Glomerular visceral epithelial cell (primary cell): ENCODE measurements around the gene ZNF451.
A peak's percentile ranks its signal among the peaks of the same experiment; 100 is the strongest.
"Not testable (repeated sequence)": the region's sequence is repeated elsewhere in the genome, so short reads cannot be mapped to it uniquely, and the experiment has no call there.

Source experiments
- DNase-seq: peaks from one replicate; pipeline ENCODE4 v3.0.0-alpha.2; 2016; ENCODE audit errors: extremely low spot score

Gene ZNF451

DNA sequence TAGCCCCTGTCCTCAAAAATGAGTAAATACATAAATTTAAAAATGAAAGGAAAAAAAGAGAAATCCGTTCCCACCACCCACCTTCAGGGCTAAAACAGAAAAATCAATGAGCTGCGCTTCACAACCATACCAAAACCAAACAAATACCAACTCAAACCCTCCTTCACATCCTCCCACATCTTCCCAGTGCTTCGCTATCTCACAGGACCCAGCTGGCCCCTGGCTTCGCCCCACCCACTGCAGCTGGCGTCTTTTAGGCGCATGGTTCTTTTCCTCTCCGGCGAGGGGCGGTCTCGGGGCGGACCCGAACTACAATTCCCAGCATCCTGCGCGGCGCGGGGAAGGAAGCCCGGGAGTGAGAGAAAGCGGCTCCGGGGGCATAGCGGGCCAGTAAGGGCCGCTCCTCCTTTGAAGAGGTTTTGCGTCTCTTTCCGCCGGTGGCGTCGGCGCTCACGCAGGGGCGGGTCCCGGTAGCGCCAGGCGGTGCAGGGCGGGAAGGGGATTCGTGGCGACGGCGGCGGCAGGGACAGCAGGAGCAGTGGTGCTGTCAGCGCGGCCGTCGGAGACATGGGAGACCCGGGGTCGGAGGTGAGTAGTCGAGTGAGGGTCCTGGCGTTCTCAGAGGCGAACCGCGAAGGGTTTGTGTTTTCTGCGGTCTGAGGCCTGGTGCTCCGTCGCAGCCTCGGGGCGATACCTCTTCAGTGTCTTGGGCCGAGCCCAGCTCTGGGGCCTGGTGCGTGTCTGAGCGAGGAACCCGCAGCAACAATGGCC is at the start of gene ZNF451:
Gene ZNF451 (plus strand): TSS at position 502 of the 771 bp plus-strand sequence. CDS start 66 bp downstream, at position 568.
- DNase-seq, result peak; percentile 97

- DNase-seq, result not testable (repeated sequence)
Measured at GRCh38 chr6:57044061-57044460, 45.9 kb upstream of the ZNF451 start.

DNA sequence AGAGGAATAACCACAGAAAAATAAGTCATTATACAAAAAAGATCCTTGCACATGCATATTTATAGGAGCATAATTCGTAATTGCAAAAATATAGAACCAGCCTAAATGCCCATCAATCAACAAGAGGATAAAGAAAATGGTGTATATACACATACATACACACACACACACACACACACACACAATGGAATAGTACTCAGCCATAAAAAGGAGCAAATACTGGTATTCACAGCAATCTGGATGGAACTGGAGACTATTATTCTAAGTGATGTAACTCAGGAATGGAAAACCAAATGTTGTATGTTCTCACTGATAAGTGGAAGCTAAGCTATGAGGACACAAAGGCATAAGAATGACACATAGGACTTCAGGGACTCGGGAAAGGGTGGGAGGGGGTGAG is 45.4 kb upstream of the ZNF451 start:
- no peak for DNase-seq

- peak; percentile 92 for DNase-seq
Measured at GRCh38 chr6:57046332-57047256, 43.4 kb upstream of the ZNF451 start, which contains the start of gene KIAA1586. Gene KIAA1586, plus strand, starts transcription at chr6:57046693. Its CDS starts 63 bp downstream, at chr6:57046756.

DNA sequence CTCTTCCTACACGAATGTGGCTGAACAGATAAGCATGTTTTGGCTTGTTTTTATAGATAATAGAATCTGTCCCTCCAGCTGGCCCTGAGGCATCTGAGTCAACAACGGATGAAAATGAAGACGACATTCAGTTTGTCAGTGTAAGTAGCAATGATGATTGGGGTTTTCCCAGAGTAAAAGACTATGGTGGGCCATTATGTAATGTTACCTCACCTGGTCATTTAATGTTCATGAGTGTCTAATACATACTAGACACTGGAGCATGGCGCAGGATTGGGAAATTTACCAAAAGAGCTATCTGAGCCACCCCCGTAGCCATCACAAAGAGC is 42.8 kb upstream of the ZNF451 start:
- not testable (repeated sequence) for DNase-seq

GRCh38 chr6:57047859-57048258 is 42.1 kb upstream of the ZNF451 start:
- DNase-seq, result not testable (repeated sequence)

DNA sequence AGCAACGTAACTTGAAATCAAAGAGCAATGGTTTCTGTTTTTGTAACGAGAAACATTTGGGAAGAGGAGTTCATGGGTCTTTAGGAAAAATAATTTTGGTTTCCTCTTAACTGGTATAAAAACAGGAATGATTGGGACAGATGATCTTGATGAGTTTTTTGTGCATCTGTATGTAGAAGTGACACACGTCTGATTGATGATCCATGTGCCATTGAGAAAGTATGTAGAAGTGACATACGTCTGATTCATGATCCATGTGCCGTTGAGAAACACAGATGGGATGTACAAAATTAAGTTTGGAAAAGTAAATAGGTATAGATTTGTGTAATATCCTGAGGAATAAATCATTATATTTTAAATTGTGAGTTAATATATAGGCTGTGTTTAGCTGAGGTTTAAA is 41.4 kb upstream of the ZNF451 start:
- DNase-seq, result no peak

DNA sequence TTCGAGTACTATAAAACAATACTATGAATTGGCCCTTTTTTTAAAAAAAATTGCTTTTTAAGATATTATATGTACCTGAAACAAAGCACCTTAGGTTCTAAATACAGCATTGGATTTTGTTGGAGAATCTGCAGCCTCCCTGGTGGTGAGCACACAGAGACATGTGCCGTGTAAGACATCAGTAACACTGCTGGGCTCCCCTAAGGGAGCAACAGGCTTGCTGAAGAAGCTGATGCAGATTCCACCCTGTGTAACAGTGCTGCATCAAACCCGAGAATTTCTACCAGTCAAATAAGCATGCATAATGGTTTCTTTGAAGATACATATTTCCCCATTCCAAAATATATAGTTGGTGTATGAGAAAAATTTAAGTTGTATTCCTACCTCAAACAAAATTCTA is 26.1 kb upstream of the ZNF451 start:
- DNase-seq, result no peak

GRCh38 chr6:57064809-57065208 is 25.2 kb upstream of the ZNF451 start:
- no peak for DNase-seq

DNA sequence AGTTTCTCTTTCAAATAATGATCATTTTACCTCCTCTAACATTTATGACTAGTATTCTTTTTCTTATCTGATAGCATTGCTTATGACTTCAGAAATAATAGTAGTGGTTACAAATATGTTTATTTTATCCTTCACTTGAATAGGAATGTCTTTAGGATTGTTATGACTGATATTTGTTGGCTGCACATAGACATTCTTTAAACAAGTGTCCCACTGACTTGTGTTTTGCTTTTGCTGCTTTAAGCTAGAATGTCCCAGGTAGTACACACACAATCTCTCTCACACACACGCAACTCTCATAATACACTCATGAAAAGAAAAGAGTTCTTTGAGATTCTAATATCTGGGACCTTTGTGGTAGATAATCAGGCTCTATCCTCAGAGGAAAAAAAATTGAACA is 21.9 kb upstream of the ZNF451 start:
- DNase-seq, result no peak

GRCh38 chr6:57069228-57069627 is 20.8 kb upstream of the ZNF451 start:
- no peak for DNase-seq

DNA sequence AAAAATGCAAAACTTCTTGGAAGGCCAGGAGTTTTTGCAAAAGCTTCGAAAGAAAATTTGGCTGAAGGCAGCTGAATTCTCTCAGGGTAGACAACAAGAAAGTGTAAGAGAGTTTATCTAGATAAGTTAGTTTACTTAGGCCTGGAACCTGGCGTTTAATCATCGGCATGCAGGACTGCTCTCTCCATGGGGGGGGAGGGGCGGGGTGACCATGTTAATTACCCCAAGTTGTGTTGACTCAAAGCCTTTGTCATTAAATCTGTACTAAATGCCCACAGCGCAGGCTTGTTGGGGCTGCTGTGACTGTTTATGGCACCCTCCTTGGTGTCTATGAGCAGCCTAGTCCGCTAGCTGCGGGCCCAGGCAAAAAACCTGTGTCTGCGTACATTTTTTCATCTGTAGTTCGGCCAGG is 20.1 kb upstream of the ZNF451 start:
- DNase-seq, result no peak

DNA sequence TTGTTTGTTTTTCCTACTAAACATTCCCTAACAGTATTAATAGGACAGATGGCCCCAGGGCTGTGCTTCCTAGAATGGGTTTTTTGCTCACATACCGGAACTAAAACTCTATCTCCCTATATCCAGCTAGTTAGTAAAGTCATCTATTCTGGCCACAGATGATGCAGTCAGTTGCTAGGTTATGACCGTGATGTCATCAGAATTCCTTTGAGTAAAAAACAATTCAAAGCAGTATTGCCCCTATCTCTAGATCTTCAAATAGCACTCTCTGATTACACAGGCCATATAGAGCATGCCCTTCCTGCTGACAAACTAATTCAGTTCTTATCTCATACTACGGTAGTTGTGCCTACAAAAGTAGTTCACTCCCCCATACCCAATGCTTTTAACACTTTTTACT is 17.9 kb upstream of the ZNF451 start:
- no peak for DNase-seq

- DNase-seq, result no peak
Measured at GRCh38 chr6:57074383-57074782, 15.6 kb upstream of the ZNF451 start.

GRCh38 chr6:57075092-57075491 is 14.9 kb upstream of the ZNF451 start:
- no peak for DNase-seq

DNA sequence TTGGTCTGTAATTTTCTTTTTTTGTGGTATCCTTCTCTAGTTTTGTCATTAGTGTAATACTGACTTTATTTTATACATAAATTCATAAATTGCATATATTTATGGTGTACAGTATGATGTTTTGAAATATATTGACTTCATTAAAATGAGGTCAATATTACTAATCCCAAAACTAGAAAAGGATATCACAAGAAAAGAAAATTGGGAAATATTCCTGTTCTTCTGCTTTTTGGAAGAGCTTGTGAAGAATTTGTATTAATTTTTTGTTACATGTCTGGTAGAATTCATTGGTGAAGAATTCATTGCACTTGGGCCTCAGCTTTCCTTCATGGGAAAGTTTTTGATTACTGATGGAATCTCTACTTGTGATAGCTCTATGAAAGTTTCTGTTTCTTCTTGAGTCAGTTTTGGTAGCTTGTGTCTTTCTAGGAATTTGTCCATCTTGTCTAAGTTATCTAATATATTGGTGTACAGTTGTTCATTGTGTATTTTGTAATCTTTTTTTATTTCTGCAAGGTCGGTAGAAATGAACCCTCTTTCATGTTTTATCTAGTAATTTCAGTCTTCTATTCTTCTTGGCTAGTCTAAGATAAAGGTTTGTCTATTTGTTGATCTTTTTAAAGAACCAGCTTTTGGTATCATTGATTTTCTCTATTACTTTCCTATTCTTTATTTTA is 11.3 kb upstream of the ZNF451 start:
- DNase-seq, result no peak

- no peak for DNase-seq
Measured at GRCh38 chr6:57085471-57085870, 4.5 kb upstream of the ZNF451 start.

DNA sequence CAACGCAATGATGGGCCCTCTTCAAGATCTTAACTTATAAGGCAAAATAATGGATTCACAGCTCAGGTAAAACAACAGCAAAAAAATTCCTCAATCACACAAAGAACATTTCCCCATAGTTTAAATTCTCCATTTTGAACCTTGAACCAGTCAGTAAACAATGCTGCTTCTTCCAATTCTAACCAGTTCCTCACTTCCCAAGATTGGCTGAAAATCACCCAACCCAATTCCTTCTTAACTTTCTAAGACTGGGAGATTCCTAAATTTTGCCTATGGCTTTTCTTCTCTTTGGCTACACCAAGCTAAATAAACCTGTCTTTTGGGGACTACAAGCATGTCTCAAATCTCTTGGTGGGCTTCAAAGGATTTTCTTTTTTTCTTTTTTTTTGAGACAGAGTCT is 3.1 kb upstream of the ZNF451 start:
- DNase-seq, result no peak

GRCh38 chr6:57087916-57088315 is 2.1 kb upstream of the ZNF451 start:
- no peak for DNase-seq

- DNase-seq, result no peak
Measured at GRCh38 chr6:57089265-57089664, 723 bp upstream of the ZNF451 start.

DNA sequence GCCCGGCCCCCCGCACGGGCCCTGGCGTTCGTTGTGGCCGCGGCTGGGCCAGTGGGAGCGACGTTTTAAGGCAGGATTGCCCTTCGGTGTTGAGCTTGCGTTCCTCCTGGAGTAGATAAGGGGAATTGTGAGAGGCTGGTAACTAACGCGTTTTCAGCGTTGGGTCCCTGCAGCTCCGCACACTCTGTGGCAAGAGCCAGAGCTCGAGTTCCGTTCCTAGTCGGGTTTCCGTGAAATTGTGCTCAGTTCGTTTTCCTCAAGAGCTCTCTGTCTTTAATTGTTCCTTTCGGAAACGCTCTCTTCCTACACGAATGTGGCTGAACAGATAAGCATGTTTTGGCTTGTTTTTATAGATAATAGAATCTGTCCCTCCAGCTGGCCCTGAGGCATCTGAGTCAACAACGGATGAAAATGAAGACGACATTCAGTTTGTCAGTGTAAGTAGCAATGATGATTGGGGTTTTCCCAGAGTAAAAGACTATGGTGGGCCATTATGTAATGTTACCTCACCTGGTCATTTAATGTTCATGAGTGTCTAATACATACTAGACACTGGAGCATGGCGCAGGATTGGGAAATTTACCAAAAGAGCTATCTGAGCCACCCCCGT is 575 bp downstream of the ZNF451 start:
- not testable (repeated sequence) for DNase-seq

DNA sequence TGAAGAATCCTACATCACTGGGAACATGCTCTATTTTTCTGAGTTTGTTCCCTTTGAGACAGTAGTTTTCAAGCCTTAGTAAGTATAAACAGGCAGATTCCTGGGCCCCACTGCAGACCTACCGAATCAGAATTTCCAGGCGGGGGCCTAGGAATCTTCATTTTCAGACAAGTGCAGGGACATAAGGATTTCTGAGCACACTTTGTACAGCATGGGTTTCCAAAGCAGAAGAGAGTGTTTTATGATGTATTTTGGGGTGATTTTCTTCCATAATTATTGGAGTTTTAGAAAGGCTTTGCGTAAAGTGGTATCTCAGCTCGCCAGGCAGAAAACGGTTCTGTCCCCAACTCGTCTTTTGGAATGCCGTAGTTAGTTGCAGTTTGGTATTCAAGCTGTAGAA is 1.4 kb downstream of the ZNF451 start:
- not testable (repeated sequence) for DNase-seq
